Muscle layer of colon (tissue), 2 donors: ENCODE results near the gene AHI1.

Source experiments
- H3K27ac ChIP-seq: one replicate; pipeline ENCODE4 v1.7.0; 2013; ENCODE audit warnings: low read depth, mild to moderate bottlenecking, low read length, moderate library complexity
- H3K27me3 ChIP-seq, 2 donors: one replicate each; pipeline ENCODE4 v1.7.0; 2013; ENCODE audit warnings: low read length in 2 of 2, mild to moderate bottlenecking in 2 of 2; ENCODE audit not compliant: insufficient read depth in 2 of 2, control insufficient read depth in 1 of 2
- H3K36me3 ChIP-seq: one replicate; pipeline ENCODE4 v1.7.0; 2013; ENCODE audit warnings: mild to moderate bottlenecking, low read length; ENCODE audit not compliant: insufficient read depth
- H3K4me1 ChIP-seq: one replicate; pipeline ENCODE4 v1.7.0; 2013; ENCODE audit warnings: mild to moderate bottlenecking, low read length; ENCODE audit not compliant: insufficient read depth
- H3K4me3 ChIP-seq, 2 donors: one replicate each; pipeline ENCODE4 v1.7.0; 2013; ENCODE audit warnings: low read length in 2 of 2, low read depth in 1 of 2, mild to moderate bottlenecking in 1 of 2, moderate library complexity in 1 of 2
- H3K9ac ChIP-seq: one replicate; pipeline ENCODE4 v1.7.0; 2013; ENCODE audit warnings: low read length
- H3K9me3 ChIP-seq: one replicate; pipeline ENCODE4 v1.7.0; 2013; ENCODE audit warnings: mild to moderate bottlenecking, low read length
- donor health status: abdominal sarcoma.
- donor health status: Adenocarcinoma of cecum.

AHI1 gene

GRCh38 chr6:135304883-135305282 is 192.7 kb downstream of the AHI1 start:
- Histone ChIP-seq H3K27ac (no peak overlapping the region), H3K4me3 (no peak overlapping the region), H3K36me3 (peaks cover 9% of the 10 kb centered on the region), H3K27me3 (no peaks in the 10 kb centered on the region), H3K9ac (no peak overlapping the region), H3K4me1 (no peaks in the 10 kb centered on the region), H3K9me3 (no peaks in the 10 kb centered on the region)

GRCh38 chr6:135301304-135301703 is 196.2 kb downstream of the AHI1 start:
- Histone ChIP-seq H3K4me1 (no peaks in the 10 kb centered on the region), H3K4me3 (no peak overlapping the region), H3K9ac (no peak overlapping the region), H3K9me3 (no peaks in the 10 kb centered on the region), H3K36me3 (peaks cover 9% of the 10 kb centered on the region), H3K27ac (no peak overlapping the region), H3K27me3 (no peaks in the 10 kb centered on the region)

- H3K36me3 ChIP-seq: peaks cover 9% of the 10 kb centered on the region
- no peak overlapping the region for H3K27ac ChIP-seq
- no peak overlapping the region for H3K9ac ChIP-seq
Measured at GRCh38 chr6:135300576-135300975, 197.0 kb downstream of the AHI1 start.

GRCh38 chr6:135299256-135299655 is 198.3 kb downstream of the AHI1 start:
- H3K4me1 ChIP-seq: no peaks in the 10 kb centered on the region
- H3K4me3 ChIP-seq: no peak overlapping the region
- peaks cover 9% of the 10 kb centered on the region for H3K36me3 ChIP-seq
- H3K9ac ChIP-seq: no peak overlapping the region
- H3K27me3 ChIP-seq: no peaks in the 10 kb centered on the region
- no peak overlapping the region for H3K27ac ChIP-seq
- H3K9me3 ChIP-seq: peaks cover 3% of the 10 kb centered on the region

More at GRCh38 chr6:135300576-135300975, 197.0 kb downstream of the AHI1 start:
- Histone ChIP-seq H3K27me3 (no peaks in the 10 kb centered on the region), H3K9me3 (no peaks in the 10 kb centered on the region), H3K4me1 (no peaks in the 10 kb centered on the region), H3K4me3 (no peak overlapping the region)

- Histone ChIP-seq H3K4me1 (no peaks in the 10 kb centered on the region), H3K27me3 (no peaks in the 10 kb centered on the region), H3K4me3 (no peak overlapping the region), H3K36me3 (peaks cover 9% of the 10 kb centered on the region), H3K9ac (no peak overlapping the region), H3K27ac (no peak overlapping the region), H3K9me3 (peaks cover 3% of the 10 kb centered on the region)
Measured at GRCh38 chr6:135298455-135298854, 199.1 kb downstream of the AHI1 start.

- Histone ChIP-seq H3K9ac (no peak overlapping the region), H3K4me1 (no peaks in the 10 kb centered on the region), H3K9me3 (peaks cover 3% of the 10 kb centered on the region), H3K27ac (no peak overlapping the region), H3K27me3 (no peaks in the 10 kb centered on the region), H3K36me3 (no peaks in the 10 kb centered on the region), H3K4me3 (no peak overlapping the region)
Measured at GRCh38 chr6:135296715-135297114, 200.8 kb downstream of the AHI1 start.

GRCh38 chr6:135295085-135295484 is 202.5 kb downstream of the AHI1 start:
- H3K4me3 ChIP-seq: no peak overlapping the region
- H3K4me1 ChIP-seq: no peaks in the 10 kb centered on the region
- H3K27ac ChIP-seq: no peak overlapping the region
- H3K9ac ChIP-seq: no peak overlapping the region
- H3K27me3 ChIP-seq: no peaks in the 10 kb centered on the region
- H3K9me3 ChIP-seq: peaks cover 3% of the 10 kb centered on the region
- no peaks in the 10 kb centered on the region for H3K36me3 ChIP-seq

- Histone ChIP-seq H3K9me3 (peaks cover 3% of the 10 kb centered on the region), H3K27ac (no peak overlapping the region), H3K4me3 (no peak overlapping the region)
Measured at GRCh38 chr6:135291288-135292076, 206.1 kb downstream of the AHI1 start.

GRCh38 chr6:135289816-135290215 is 207.7 kb downstream of the AHI1 start:
- no peak overlapping the region for H3K4me3 ChIP-seq
- no peak overlapping the region for H3K9ac ChIP-seq
- no peaks in the 10 kb centered on the region for H3K27me3 ChIP-seq
- no peaks in the 10 kb centered on the region for H3K4me1 ChIP-seq
- H3K27ac ChIP-seq: no peak overlapping the region
- no peaks in the 10 kb centered on the region for H3K36me3 ChIP-seq
- no peaks in the 10 kb centered on the region for H3K9me3 ChIP-seq

More at GRCh38 chr6:135291288-135292076, 206.1 kb downstream of the AHI1 start:
- Histone ChIP-seq H3K4me1 (no peaks in the 10 kb centered on the region), H3K27me3 (no peaks in the 10 kb centered on the region), H3K36me3 (no peaks in the 10 kb centered on the region), H3K9ac (no peak overlapping the region)

GRCh38 chr6:135286962-135287538 is 210.5 kb downstream of the AHI1 start:
- Histone ChIP-seq H3K9ac (no peak overlapping the region), H3K4me1 (no peaks in the 10 kb centered on the region), H3K9me3 (no peaks in the 10 kb centered on the region), H3K27ac (no peak overlapping the region), H3K4me3 (no peak overlapping the region), H3K36me3 (no peaks in the 10 kb centered on the region), H3K27me3 (no peaks in the 10 kb centered on the region)

- no peak overlapping the region for H3K27ac ChIP-seq
- H3K27me3 ChIP-seq: no peaks in the 10 kb centered on the region
- H3K36me3 ChIP-seq: no peaks in the 10 kb centered on the region
- no peaks in the 10 kb centered on the region for H3K9me3 ChIP-seq
- H3K4me1 ChIP-seq: no peaks in the 10 kb centered on the region
- no peak overlapping the region for H3K4me3 ChIP-seq
- no peak overlapping the region for H3K9ac ChIP-seq
Measured at GRCh38 chr6:135285165-135285564, 212.4 kb downstream of the AHI1 start.

- Histone ChIP-seq H3K4me3 (no peak overlapping the region), H3K9ac (no peak overlapping the region), H3K27ac (no peak overlapping the region), H3K36me3 (no peaks in the 10 kb centered on the region), H3K27me3 (no peaks in the 10 kb centered on the region), H3K9me3 (no peaks in the 10 kb centered on the region), H3K4me1 (no peaks in the 10 kb centered on the region)
Measured at GRCh38 chr6:135283926-135284325, 213.6 kb downstream of the AHI1 start.
